GM19025 (cell line): ENCODE data around the gene ABAT.
"Not testable (repeated sequence)": the region's sequence is repeated elsewhere in the genome, so short reads cannot be mapped to it uniquely, and the experiment has no call there.

Experiments used
- ATAC-seq: cut with Tn5 transposase; IDR thresholded peaks from one replicate; pipeline ENCODE4 v1.9.1; 2021; ENCODE audit warnings: mild to moderate bottlenecking, low read depth, moderate library complexity; ENCODE audit not compliant: unreplicated experiment

The ABAT gene

DNA sequence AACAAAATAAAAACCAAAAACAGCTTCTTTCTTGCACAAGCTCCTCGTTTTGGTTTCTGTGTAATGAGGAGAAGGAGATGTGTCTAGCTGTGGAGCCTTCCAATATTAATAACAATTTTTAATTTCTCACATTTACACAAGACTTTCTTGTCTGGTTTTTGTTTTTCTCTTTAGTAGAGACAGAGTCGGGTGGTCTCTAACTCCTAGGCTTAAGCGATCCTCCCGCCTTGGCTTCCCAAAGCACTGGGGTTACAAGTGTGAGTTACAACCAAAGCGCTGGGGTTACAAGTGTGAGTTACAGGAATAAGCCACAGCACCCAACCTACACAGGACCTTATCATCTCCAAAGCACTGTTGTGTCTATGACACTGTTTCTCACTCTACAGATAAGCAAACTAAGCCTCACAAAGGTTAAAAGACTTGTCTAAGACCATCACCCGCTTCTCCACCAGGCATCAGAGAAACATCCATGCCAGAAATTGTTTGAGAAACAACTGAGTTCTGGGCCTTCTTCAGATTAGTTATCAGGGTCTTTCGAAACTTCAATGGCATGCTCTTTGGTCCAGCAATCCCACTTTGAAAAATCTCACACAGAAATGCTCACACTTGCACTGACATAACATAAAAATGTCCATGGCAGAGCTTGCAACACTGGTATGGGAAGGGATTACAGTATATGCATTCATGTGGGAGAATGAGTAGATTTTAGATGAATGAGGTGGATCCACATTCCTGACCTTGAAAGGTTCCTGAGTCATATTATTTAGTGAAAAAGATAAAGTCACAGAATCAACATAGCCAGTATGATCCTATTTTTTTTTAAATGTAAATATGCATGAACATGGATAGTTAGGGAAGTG, 3.9 kb downstream of the ABAT start:
- ATAC-seq, result no peak

DNA sequence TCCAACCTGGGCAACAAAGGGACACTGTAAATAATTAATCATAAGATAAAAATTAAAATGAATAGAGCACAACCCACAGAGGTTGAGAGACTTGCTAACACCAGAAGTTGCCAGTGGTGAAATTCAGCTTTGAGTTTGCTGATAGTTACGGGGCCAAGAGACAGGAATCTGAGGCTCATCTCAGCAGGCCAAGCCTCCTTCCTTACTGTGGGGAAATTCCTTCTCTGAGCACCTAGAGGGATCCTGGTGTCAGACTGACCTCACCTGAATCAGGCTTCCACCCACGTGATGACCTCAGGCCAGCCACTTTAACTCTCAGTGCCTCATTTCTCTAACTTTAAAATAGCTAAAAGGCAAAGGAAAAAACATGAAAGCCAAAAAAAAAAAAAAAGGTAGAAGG, 4.7 kb downstream of the ABAT start:
- ATAC-seq, result no peak

DNA sequence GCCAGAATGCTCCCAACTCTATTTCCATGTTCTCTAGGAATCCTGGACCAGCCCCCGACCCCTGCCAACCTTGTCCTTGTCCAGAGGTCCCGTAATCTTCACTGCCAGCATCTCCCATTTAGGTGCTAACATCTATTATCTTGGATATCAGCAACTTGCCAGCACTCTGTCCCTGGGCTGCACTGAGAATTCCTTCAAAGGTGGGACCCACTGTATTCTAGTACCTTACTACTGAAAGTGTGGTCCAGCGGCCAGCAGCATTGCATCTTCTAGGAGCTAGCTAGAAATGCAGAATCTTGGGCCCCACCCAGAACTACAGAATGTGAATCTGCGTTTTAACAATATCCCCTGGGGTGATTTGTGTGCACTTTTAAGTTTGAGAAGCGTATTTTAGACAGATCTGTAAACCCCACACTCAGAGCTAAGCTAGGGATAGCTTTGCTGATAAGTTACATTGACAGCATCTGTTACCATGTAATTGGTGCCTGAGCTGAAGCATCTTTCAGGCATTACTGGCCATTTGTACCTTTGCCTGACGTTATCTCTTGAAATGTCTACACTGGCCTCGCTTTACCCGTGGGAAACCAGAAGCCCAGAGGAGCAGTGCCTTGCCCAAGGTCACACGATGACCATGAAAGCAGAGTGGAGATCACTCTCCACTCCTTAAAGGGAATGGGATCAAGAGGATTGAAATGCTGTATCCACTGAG, 8.3 kb downstream of the ABAT start:
- no peak for ATAC-seq

DNA sequence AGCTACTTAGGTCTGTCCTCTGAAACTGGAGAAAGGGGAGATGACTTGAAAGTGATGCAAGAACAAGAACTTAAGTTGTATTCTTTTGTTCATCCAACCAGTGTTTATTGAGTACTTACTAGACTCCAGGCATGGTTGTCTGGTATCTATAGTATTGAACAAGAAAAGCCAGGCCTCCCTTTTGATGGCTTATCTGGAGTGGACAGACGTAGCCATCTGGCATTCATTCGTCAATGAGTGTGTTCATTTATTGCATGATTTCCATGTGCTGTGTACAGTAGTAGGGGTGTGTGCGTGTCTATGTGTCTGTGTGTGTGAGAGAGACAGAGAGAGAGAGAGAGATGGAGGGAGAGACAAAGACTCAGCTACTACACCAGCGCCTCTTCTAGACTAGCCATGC, 9.2 kb downstream of the ABAT start:
- ATAC-seq, result no peak

DNA sequence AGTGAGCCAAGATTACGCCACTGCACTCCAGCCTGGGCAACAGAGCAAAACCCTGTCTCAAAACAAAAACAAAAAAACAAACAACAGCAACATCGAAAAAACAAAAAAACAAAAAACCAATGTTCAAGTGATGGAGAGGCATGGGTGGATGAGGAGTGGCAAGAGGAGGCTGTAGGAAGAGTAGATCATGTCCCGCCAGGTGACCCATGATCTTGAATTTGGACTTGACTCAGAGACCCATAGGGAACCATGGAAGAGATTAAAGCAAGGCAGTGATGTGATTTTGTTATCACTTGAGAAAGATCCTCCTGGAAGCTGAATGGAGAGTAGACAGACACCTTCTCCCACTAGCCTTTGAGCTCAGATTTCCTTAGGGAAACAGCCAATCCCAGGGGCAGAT, 11.2 kb downstream of the ABAT start:
- no peak for ATAC-seq

DNA sequence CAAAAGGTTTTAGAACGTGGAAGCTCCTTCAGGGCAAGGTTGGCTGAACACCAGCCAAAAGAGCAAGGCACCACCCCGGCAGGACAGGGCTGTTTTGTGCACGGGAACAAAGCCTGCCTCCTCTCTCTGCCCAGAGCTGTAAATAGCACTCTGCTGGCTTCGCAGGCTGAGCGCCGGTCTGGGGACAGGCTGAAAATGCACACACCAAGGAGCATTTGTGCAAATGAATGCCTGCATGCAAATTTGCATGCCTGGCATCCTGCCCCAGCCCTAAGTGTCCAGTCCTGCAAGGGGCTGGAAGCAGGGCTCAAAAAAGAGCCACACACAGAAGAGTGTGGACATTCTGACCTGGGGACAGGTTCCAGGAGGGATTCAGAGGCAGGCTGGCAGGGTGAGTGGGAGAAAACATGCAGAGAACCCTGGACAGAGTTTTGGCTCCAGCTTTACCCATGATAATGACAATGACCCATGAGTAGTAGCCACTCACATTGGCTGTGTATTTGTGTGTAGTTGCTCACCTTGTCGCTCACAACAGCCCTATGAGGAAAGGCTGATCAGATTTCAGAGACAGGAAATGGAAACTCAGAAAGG, 11.7 kb downstream of the ABAT start:
- ATAC-seq, result no peak

DNA sequence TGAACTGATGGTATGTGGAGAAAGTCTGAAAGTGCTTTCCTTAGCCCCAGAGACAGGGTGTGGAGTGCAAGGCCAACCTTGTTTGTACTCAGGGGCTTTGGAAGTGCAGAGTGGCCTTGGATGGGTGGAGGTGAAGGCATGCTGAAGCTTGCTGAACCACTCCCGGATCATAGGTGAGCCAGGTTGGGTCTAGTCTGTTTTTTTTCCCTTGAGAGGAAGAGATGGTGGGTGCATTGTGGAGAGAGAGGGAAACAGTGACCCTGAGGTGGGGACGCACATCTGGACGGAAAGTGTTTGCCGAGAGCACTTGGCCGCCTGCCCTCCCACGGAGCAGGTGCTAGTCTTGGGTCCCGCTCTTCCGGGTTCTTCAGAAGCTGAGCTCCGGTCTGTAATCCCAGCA, 12.5 kb downstream of the ABAT start:
- no peak for ATAC-seq

DNA sequence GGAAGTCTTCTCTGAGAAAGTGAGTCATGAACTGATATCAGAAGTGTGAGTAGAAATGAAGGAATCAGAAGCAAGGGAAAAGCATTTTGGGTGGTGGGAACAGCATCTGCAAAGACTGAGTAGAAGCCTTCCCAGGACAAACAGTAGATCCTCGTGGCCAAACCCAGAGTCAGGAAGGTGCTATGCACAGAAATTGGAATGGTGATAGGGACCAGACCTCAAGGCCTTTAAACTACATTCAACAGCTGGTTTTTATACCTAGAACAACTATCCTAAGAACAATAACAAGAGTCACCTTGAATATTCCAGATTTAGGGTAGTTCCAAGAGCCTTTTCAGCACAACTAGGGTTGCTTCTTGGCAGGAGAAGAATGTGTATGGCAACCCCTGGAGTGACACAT, 15.3 kb downstream of the ABAT start:
- no peak for ATAC-seq

DNA sequence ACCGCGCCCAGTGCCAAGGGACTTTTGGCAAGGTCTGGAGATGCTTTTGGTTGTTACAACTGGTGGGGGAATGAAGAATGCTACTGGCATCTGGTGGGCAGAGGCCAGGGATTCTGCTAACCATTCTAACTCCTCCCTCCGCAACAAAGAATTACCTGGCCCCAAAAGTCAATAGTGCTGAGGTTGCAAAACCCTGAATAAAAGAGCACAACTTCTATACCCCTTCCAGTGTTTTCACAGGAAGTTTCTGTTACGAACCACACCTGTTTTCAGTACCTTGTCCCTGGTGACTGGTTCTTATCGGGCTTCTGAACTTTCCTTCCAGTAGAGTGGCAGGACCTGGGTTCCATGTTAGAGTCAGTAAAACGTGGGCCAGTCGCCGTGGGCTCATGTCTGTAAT, 17.3 kb downstream of the ABAT start:
- no peak for ATAC-seq

DNA sequence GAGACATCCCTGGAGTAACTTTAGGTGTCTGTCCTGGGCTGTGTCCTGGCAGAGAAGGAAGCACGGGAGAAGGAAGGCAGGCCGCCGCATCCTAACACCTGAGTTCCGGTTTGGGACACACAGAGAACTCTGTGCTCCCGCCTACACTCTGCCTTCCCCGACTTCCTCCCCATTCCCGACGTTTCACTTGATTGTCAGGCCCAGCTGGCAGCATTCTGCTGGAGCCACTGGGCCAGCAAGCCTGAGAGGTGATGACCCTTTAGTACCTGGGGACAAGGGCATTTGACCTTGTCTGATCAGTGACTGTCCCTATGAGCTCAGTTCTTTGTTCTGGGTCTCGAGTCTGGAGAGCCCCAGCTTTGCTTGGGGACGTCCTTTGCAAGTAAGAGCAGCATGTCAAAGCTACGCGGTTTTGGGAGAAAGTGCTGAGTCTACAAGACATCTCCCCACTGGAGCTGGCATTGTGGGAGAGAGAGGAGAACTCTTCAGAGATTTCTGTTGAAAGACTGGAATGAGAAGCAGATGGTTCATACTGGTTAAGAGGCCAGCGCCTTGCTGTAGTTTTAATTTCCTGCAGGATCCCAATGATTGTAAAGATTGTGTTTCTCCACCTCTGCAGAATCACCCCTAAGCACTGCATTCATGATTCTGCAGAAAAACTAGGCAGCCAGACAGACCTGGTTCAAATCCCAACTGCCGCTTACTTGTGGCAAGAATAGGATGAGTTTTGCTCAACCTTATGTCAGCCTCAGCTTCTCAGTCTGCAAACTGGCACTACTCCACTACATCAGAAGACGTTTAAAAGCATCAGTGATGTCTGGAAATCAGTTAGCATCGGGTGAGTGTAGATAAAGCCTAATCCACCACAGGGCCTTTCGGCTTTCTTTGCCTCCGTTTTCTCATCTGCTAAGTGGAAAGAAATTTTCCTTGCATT, 20.6 kb downstream of the ABAT start:
- ATAC-seq, result no peak

DNA sequence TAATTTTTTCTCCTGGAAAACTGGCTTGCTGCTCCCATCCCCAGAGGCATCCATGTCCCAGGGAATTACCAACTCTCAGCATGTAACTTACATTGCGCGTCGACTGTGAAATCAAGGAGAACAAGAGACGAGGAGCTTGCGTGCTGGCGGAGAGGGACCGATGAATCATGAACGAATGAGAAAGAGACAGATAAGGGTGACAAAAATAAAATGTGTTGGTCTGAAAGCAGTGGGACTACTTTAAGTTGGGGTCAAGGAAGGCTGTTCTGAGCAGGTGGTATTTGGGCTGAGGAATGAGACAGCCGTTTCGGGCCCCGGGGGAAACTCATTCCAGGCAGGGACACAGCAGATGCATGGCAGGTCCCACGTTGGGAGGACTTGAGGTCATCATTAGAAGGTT, 22.5 kb downstream of the ABAT start:
- ATAC-seq, result no peak

DNA sequence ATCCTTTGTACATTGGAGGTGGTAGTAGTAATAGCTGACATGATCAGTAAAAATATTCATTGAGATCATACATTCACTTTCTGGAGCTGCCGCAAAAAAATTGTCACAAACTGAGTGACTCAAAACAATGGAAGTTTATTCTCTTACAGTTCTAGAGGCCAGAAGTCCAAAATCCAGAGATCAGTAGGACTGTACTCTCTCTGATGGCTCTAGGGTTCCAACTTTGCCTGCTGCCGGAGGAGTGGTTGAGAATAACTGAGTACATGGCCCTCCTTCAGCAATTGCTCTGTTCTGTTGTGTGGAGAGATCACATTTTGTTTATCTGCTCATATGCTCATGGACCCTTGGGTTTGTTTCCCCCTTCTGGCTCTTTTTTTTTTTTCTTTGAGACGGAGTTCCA, 23.5 kb downstream of the ABAT start:
- no peak for ATAC-seq

DNA sequence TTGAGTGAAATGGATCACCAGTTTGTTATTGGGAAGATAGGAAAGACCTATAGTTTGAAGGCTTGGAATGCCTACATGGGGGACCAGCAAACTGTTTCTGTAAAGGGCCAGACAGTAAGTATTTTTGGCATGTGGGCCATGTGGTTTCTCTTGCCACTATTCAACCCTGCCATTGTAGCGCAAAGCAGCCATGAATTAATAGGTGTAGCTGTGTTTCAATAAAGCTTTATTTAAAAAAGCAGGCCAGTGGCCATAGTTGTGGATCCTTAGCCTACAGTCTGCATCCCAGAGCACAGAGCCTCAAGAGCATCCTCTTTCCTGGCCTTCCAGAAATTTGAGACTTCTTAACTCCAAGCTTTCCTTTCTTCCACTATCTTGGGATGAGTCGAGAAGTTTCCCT, 29.3 kb downstream of the ABAT start:
- no peak for ATAC-seq

DNA sequence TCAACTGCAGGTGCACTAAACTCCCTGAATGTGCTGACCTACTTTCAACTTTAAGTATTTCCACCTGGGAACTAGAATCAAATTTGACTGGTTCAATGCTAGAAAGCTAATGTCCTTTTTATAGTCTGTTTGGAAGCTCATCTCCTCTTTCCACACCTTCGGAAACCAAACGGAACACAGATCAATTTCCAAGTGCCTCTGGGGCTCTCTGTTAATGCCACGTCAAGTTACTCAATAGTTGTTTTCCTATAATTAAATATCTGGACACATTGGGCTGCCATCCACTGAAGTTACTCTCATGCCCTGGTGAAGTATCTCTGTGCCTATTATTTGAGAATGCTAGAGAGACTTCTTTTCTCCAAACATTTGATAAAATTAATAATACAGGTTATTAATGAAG, 29.7 kb downstream of the ABAT start:
- no peak for ATAC-seq

DNA sequence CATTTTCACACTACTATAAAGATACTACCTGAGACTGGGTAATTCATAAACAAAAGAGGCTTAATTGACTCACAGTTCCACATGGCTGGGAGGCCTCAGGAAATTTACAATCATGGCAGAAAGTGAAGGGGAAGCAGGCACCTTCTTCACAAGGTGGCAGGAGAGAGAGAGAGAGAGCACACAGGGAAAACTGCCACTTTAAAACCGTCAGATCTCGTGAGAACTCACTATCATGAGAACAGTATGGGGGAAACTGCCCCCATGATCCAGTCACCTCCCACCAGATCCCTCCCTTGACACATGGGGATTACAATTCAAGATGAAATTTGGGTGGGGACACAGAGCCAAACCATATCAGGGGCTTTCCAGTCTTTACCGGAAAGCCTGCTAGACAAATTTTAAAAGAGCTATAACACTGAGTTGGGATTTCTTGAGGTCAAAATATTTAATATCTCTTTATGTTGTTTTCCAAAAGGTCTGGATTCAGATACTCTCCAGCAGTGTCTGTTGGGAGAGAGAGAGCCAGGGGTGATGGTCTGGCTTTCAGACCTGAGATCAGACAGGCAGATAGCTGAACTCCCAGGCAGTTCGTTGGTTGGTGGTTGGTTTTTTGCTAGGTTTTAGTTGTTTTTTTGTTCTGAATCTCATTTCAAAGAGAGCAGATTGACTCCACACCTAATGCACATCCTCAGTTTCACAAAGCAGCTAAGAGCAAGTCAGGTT, 30.8 kb downstream of the ABAT start:
- ATAC-seq, result not testable (repeated sequence)

DNA sequence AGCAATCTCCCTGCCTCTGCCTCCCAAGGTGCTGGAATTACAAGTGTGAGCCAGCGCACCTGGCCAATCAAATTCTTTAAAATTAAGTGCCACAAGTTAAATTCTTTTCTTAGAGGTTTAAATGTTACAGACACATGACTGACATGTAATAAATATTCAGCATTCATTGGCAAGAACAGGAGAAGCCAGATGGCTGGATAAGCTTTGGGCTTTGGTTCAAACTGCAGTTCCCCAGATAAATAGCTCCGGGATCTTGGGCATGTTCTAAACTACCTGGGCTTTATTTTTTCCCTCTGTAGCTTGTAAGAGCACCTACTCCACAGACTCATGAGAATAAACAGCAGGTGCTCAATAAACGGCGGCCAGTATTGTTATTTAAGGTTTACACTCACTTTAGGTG, 34.1 kb downstream of the ABAT start:
- no peak for ATAC-seq

DNA sequence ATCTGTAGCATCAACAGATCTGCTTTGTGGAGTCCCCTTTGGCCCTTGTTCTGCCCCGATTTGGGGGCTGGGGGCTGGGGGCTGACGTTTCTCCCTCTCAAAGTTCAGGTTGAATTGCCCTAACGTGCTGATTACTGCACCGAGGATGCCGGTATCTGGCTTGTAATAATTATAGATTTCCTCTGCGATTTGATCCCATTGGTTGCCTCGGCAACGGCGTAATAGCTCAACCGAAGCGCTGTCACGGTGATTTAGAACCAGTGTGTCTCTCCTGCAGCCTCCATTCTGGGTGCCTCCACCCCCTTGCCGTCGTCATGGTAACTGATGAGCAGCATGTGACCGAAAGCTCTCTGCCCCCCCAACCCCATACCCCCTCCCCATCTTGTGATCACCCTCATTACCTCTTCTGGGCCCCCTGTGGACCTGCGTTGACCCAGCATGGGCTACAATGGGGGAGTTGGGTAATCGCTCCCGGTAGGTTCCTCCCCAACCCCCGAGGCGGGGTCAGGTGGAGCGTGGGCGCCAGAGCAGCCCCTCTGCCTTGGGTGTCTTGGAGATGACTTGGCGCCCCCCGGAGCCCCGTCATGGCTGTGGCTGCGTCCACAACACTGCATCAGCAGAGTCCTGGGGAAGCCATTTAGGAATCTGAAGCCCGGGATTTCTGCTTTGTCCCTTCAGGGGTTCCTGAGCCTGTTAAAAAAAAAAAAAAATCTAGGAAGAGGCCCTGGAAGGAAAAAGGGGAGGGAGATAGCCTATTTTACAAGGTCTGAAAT, 38.4 kb downstream of the ABAT start:
- ATAC-seq, result no peak

DNA sequence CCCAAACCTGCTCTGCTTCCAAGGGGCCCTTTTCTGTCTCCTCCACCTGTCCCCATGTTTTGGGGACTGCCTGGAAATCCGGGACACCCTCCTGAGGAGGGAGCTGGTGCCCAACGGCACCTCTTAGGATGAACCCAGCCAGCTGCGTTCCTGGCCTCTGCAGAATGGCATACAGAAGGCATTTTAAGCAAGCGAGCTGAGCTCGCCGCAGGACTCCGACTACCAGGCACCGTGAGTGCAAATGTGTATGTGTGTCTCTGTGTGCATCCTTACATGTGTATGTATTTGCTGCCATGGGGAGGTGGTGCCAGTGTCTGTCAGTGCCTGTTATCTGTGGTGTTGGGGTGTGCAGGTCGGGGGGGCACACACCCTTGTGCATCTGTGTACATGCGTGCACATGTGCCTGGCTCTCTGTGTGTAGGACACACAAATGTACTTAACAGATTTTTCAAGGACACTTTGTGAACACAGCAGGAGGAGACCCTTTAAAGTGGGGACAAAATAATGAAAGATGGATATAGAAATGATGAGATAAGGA, 39.3 kb downstream of the ABAT start:
- no peak for ATAC-seq

DNA sequence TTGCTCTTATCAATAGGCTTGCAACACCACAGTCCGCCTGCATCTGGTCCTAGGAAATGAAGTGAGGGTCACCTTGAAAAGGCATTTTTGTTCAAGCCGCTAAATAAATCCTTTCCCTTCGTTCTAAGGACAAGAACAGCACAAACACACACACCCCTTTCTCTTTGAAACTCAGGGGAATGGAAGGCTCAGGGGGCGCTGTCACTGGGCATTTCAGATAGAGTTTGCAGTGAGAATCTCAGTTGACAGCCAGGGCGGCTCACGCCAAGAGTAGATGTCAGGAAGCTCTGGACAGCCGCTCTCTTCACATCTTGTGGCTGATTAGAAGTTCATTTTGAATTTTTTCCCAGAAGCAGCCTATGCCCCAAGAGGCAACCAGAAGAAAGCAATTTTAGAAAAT, 39.8 kb downstream of the ABAT start:
- no peak for ATAC-seq
